Lower lobe of right lung (tissue), 2 donors: ENCODE measurements around the gene IER3. TPM values are rescaled to one million over a fixed set of nuclear protein-coding genes. Genes with fewer than 3 reads are reported as not detected.

Experiments
- ATAC-seq, 2 donors: fragments of 200-7000 bp; cut with Tn5 transposase; one replicate each; pipeline ENCODE4 v1.9.1; 2020 to 2022; ENCODE audit warnings: mild to moderate bottlenecking in 2 of 2, moderate library complexity in 2 of 2
- DNase-seq: peaks from one replicate; pipeline ENCODE4 v3.0.0-alpha.2; 2020
- H3K27ac ChIP-seq: fragments of 200-600 bp; one replicate; pipeline ENCODE4 v1.8.0; 2022
- H3K27me3 ChIP-seq: fragments of 200-600 bp; one replicate; pipeline ENCODE4 v1.8.0; 2022; ENCODE audit warnings: low read depth
- H3K36me3 ChIP-seq: fragments of 200-600 bp; one replicate; pipeline ENCODE4 v1.8.0; 2022; ENCODE audit warnings: mild to moderate bottlenecking
- H3K4me1 ChIP-seq: fragments of 200-600 bp; one replicate; pipeline ENCODE4 v1.8.0; 2022
- H3K4me3 ChIP-seq: fragments of 200-600 bp; one replicate; pipeline ENCODE4 v1.8.0; 2022; ENCODE audit warnings: mild to moderate bottlenecking
- H3K9me3 ChIP-seq: fragments of 200-600 bp; one replicate; pipeline ENCODE4 v1.8.0; 2022
- CTCF ChIP-seq: fragments of 200-600 bp; IDR thresholded peaks from one replicate; pipeline ENCODE4 v1.8.0; 2022; ENCODE audit warnings: antibody characterized with exemption, mild to moderate bottlenecking
- intact Hi-C: fragments of 100-400 bp; cut with DNase I; formaldehyde crosslinking; loops from one replicate; pipeline ENCODE4 v1.11.0; 2022
- total RNA-seq: library from RNA; stranded (reverse); fragmentation: NEBNext Ultra II Directional; extraction: Animal tissue kit (Norgen Biotek cat#: 25700); gene quantifications from one replicate; pipeline ENCODE4 v1.2.1, GENCODE V29; 2021
- donor health status: DM: no; HTN: yes; CAD: no; lungs with severe emphysema.

Gene IER3
- total RNA-seq, 1 donor from 2014 or later, result 18.0 TPM

- Histone ChIP-seq H3K9me3 (no peaks in the 10 kb centered on the region), H3K4me3 (no peak overlapping the region), H3K27me3 (no peaks in the 10 kb centered on the region), H3K36me3 (peaks cover 88% of the 10 kb centered on the region), H3K27ac (no peak overlapping the region), H3K4me1 (no peaks in the 10 kb centered on the region)
- peak; percentile 9 for DNase-seq
- intact Hi-C loops, result no loop called here
- no peak for ATAC-seq
- no peak for TF ChIP-seq CTCF
Observed at GRCh38 chr6:30709101-30709868, 35.1 kb downstream of the IER3 start.

GRCh38 chr6:30707281-30707850 lies 37.0 kb downstream of the IER3 start:
- Histone ChIP-seq H3K9me3 (no peaks in the 10 kb centered on the region), H3K36me3 (peaks cover 84% of the 10 kb centered on the region), H3K27me3 (no peaks in the 10 kb centered on the region), H3K4me1 (no peaks in the 10 kb centered on the region), H3K27ac (no peak overlapping the region), H3K4me3 (no peak overlapping the region)
- ATAC-seq, result no peak
- intact Hi-C loops, result no loop called here
- no peak for DNase-seq
- TF ChIP-seq CTCF, result no peak

- no peak overlapping the region for H3K27ac ChIP-seq
- no peak for TF ChIP-seq CTCF
- DNase-seq, result peak; percentile 8
- peaks cover 68% of the 10 kb centered on the region for H3K36me3 ChIP-seq
- H3K27me3 ChIP-seq, result no peaks in the 10 kb centered on the region
- intact Hi-C loops, result no loop called here
- no peaks in the 10 kb centered on the region for H3K9me3 ChIP-seq
- no peak for ATAC-seq
- no peaks in the 10 kb centered on the region for H3K4me1 ChIP-seq
- no peak overlapping the region for H3K4me3 ChIP-seq
Observed at GRCh38 chr6:30705620-30706019, 38.7 kb downstream of the IER3 start.

GRCh38 chr6:30703821-30704220 lies 40.5 kb downstream of the IER3 start:
- Histone ChIP-seq H3K4me3 (no peak overlapping the region), H3K27me3 (no peaks in the 10 kb centered on the region), H3K27ac (no peak overlapping the region), H3K36me3 (peaks cover 60% of the 10 kb centered on the region), H3K4me1 (no peaks in the 10 kb centered on the region), H3K9me3 (no peaks in the 10 kb centered on the region)
- intact Hi-C loops, result no loop called here
- TF ChIP-seq CTCF, result no peak
- peak; percentile 20 for DNase-seq
- no peak for ATAC-seq

GRCh38 chr6:30703011-30703410 lies 41.3 kb downstream of the IER3 start:
- Histone ChIP-seq H3K27me3 (no peaks in the 10 kb centered on the region), H3K27ac (no peak overlapping the region), H3K9me3 (no peaks in the 10 kb centered on the region), H3K4me3 (no peak overlapping the region), H3K4me1 (no peaks in the 10 kb centered on the region), H3K36me3 (peaks cover 52% of the 10 kb centered on the region)
- no peak for ATAC-seq
- intact Hi-C loops, result no loop called here
- TF ChIP-seq CTCF, result no peak
- DNase-seq, result peak; percentile 20
